HuH-7 (cell line): ENCODE results near the gene HOATZ.

ENCODE experiments used
- DNase-seq: peaks from one replicate; pipeline ENCODE4 v3.0.0; 2011; ENCODE audit warnings: low spot score

The HOATZ gene

GRCh38 chr11:111549196-111549868 is 34.8 kb downstream of the HOATZ start:
- DNase-seq, result no peak

- no peak for DNase-seq
Observed at GRCh38 chr11:111549869-111550203, 35.3 kb downstream of the HOATZ start.

DNA sequence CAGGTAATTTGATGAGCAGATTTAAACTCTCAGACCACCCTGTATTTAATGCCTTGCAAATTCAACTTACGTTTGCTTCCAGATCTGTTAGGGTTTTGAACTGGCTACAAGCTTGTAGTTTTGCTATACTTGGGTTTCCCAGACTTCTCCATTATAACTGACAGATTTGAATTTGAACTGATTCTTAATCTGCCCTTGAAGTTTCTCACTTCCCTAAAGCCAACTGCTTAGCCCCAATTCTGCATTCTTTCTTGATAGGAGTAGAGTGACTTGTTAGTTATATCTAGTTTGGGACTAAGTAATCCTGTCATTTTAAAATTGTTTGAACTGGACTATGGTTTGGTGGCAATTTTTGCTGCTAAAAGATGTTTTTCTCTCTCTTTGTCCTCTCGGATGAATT is 35.7 kb downstream of the HOATZ start:
- DNase-seq, result no peak

DNA sequence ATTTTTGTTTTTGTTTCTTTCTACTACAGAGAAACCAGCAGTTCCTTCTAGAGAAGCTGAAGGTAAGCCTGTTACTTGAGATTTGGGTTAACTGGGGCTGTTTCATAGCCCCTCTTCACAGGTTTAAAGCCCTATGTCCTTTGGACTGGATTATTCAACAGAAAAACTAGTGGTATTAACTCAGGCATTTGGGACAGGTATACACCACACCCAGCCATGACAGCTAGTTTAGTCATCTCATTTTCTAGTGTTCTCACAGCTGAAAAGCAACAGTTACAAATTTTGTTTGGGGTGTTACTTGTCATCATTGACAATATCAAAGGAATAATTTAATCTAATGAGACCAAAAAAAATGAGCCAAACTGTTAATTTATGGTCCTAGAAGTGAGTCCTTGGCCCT is 40.0 kb downstream of the HOATZ start:
- DNase-seq, result no peak

- DNase-seq, result no peak
Observed at GRCh38 chr11:111555255-111555654, 40.7 kb downstream of the HOATZ start.

GRCh38 chr11:111557425-111558111 is 43.0 kb downstream of the HOATZ start:
- DNase-seq, result no peak

GRCh38 chr11:111559800-111560464 is 45.4 kb downstream of the HOATZ start:
- DNase-seq, result no peak

GRCh38 chr11:111560800-111561199 is 46.2 kb downstream of the HOATZ start:
- no peak for DNase-seq

DNA sequence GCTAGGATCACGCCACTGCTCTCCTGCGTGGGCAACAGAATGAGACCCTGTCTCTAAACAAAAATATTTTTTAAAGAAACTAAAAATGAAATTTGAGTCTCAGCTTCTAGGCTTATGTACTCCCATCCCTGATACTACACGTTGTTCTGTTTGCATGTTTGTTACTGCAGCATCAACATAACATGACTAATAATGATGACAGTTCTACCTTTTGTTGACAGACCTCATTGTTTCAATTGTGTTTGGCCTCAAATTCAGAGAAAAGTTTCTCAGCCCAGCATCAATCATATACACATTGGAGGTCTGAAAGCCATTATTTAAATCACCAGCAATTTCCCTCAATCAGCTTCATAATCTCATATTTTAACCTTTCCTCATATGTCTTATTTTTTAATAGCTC is 46.7 kb downstream of the HOATZ start:
- no peak for DNase-seq

GRCh38 chr11:111561791-111562325 is 47.3 kb downstream of the HOATZ start:
- DNase-seq, result no peak

- no peak for DNase-seq
Observed at GRCh38 chr11:111562692-111563389, 48.3 kb downstream of the HOATZ start.

DNA sequence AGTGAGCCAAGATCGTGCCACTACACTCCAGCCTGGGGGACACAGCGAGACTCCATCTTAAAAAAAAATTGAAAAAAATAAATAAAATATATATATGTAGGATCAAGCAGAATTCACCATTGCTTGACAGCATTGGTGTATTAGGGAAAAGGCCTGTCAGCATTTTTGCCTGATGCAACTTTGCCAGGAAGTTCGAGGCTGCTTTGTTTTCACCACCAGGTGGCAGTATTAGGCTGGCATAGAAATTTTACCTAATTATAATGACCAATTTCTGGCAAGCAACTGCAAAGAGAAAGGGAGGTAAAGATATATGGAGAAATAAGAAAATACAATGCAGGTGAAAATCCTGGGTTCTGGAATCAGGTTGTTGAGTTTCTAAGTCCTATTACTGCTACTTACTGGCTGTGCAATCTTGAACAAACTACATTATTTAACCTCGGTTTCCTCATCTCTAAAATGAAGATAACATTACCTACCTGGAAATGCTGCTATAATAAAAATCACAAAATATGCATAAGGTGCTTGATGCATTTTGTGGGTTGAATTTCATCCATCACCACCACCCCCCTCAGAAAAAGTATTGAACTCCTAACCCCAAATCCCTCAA is 50.6 kb downstream of the HOATZ start:
- DNase-seq, result peak; percentile 35

GRCh38 chr11:111566324-111566723 is 51.7 kb downstream of the HOATZ start:
- no peak for DNase-seq

DNA sequence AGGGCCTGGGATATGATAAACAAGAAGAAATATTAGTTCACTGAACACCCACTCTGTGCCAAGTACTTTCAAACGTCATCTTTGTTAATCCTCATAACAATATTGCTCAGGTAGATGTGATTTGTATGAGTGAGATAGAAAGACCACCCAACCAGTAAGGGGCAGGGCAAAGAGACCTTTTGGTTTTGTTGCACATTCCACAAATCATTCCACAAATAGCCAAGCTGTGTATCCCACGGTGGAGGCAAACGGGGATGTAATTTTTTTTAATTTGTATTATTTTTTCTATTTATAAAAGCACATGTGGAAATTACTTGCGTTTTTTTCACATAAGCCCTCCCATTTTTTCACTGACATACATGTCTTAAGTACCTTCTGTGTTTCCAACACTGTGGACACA is 54.9 kb downstream of the HOATZ start:
- no peak for DNase-seq

DNA sequence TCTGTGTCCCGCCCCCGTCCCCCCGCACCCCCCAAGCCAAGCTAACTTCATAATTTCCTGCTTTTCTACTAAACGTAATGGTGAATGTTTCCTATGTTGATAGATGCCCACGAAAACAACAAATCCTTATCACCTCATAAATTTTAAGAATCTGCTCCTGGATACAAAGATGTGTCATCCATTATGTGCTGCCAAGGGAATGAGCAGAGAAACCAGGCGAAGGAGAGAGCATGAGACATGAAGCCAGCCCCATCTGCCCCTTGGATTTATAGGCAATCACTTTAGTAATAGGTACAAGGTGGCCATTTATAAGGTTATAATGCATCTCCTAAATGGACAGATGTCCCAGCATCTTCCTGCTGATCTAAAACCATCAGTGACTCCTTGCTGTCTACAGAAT is 56.2 kb downstream of the HOATZ start:
- DNase-seq, result no peak

DNA sequence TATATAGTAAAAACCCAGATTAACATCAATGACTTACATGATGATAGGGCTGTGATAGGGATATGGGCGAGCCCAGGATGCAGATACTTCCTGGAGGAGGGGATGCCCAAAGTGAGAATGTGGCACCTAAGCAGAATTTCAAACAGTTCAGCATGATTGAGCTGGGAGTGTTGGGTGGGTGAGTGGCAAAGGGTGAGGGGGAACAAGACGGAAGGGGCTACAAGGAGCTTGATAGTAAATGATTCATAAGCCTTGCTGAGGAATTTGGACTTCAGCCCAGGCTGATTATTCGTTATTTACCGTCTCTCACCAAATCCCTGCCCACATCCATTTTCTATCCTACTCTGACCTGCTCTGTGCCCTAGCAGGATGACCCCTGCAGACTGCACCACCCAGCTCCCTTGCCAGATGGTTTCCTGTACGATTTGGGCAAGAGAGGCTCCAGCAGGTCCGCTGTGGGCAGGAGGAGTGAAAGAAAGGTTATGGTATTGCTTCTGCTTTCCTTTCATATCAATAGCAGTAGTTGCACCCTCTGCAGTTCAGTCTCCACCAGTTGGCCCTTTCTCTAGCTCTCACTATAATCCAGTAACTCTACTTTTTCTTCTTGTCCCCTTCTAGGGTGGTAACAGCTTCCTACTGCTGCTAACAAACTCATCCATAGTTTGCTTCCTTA is 57.4 kb downstream of the HOATZ start:
- no peak for DNase-seq

GRCh38 chr11:111572581-111572980 is 58.0 kb downstream of the HOATZ start:
- DNase-seq, result no peak

- no peak for DNase-seq
Observed at GRCh38 chr11:111573821-111574249, 59.3 kb downstream of the HOATZ start.

DNA sequence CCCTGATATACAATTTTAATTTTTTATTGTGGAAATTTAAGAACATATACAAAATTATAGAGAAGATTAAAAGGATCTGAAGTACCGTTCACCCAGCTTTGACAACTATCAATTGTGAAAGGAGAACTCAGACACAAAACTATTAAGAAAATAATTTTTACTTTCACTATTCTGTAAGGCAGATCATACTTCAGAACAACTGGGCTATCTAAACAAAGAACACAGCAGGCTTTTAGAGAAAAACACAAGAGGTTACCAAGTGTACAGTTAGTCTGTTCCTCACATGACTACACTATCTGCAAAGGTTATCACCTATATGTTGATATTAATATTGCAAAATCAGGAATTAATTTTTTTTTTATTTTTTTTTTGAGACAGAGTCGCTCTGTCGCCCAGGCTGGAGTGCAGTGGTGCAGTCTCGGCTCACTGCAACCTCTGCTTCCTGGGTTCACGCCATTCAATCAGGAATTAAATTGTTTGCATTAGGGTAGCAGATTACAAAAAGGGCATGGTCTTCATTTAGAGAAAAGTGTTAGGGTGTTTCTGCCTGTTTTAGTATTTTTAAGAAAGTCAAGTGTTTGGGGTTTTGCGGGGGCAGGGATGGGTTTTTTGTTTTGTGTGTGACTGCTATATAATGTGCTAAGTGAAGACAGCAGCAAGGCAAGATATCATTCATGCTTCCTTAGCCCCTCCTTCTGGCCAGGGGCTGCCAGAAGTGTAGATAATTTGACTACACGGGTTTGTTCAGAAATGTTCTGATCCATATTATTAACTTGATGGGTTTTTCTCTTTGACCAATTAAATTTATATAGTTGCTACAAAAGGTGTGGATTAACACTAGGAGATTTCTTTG is 60.0 kb downstream of the HOATZ start:
- no peak for DNase-seq

GRCh38 chr11:111575740-111576139 is 61.2 kb downstream of the HOATZ start:
- no peak for DNase-seq

DNA sequence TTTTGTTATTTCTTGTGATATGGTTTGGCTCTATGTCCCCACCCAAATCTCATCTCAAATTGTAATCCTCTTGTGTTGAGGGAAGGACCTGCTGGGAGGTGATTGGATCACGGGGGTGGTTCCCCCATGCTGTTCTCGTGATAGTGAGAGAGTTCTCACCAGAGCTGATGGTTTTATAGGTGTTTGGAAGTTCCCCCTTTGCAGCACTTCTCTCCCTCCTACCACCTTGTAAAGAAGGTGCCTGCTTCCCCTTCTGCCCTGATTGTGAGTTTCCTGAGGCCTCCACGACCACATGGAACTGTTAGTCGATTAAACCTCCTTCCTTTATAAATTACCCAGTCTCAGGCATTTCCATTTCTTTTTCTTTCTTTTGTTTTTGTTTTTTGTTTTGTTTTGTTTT is 63.2 kb downstream of the HOATZ start:
- no peak for DNase-seq
